ENCODE results near the gene PLXNA4.

DNA sequence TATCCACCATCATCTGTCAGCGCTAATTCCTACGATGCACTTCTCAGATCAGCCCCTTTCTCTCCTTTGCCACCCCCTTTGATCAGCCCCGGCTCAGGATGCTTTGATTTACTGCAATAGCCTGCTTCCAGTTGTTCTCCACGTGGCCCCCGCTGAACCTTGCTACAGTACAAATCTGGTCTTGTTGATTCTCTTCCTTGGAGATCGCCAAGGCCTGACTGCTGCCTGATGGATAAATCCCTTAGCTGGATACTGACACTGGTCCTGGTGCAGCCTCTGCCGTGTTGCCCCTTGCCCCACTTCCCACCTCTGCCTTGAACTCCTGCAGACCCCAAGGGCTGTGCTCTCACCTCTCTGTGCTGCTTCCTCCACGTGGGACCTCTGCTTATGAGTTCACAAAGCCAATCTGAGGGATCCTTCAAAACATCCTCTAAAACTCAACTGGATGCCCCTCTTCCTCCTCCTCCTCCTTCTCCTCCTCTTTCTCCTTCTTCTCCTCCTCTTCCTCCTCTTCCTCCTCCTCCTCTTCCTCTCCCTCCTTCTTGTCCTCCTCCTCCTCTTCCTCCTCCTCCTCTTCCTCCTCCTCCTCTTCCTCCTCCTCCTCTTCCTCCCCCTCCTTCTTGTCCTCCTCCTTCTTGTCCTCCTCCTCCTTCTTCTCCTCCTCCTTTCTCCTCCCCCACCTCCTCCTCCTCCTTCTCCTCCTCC lies 15.3 kb downstream of the PLXNA4 start:
- TF ChIP-seq, protein P1, sequence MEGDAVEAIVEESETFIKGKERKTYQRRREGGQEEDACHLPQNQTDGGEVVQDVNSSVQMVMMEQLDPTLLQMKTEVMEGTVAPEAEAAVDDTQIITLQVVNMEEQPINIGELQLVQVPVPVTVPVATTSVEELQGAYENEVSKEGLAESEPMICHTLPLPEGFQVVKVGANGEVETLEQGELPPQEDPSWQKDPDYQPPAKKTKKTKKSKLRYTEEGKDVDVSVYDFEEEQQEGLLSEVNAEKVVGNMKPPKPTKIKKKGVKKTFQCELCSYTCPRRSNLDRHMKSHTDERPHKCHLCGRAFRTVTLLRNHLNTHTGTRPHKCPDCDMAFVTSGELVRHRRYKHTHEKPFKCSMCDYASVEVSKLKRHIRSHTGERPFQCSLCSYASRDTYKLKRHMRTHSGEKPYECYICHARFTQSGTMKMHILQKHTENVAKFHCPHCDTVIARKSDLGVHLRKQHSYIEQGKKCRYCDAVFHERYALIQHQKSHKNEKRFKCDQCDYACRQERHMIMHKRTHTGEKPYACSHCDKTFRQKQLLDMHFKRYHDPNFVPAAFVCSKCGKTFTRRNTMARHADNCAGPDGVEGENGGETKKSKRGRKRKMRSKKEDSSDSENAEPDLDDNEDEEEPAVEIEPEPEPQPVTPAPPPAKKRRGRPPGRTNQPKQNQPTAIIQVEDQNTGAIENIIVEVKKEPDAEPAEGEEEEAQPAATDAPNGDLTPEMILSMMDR (IDR thresholded peaks at IDR 0.05 in 4 of 5, conservative IDR thresholded peaks at IDR 0.05 in 1 of 5), result no peak
- no peak for TF ChIP-seq POLR2A (IDR thresholded peaks at IDR 0.05)
